ENCODE measurements around the gene DUS2. TPM values are rescaled to one million over a fixed set of nuclear protein-coding genes. Genes with fewer than 3 reads are reported as not detected.

DUS2 gene
- total RNA-seq, 1 donor from 2014 or later = 7.0 TPM

GRCh38 chr16:68033101-68033500 is 10.0 kb downstream of the DUS2 start:
- intact Hi-C loops (cut with DNase I) = no loop called here
- ATAC-seq (no peak), DNase-seq (ENCODE audit: missing footprints) (no peak)

- no peak for ATAC-seq
- intact Hi-C loops (cut with DNase I) = no loop called here
- no peak for DNase-seq (ENCODE audit: missing footprints)
Observed at GRCh38 chr16:68035227-68035626, 12.1 kb downstream of the DUS2 start.

GRCh38 chr16:68037841-68038597 is 14.9 kb downstream of the DUS2 start:
- intact Hi-C loops (cut with DNase I) = no loop called here
- DNase-seq (ENCODE audit: missing footprints) = no peak

GRCh38 chr16:68040506-68041288 is 17.6 kb downstream of the DUS2 start:
- DNase-seq (ENCODE audit: missing footprints) (peak; percentile 93), ATAC-seq (peak; percentile 91)
- intact Hi-C loops (cut with DNase I) = loop anchor here (1.0 to 2.0 kb wide), 5 partner anchors 14 to 368 kb away; no protein-coding TSS in a partner anchor

More at GRCh38 chr16:68037841-68038597, 14.9 kb downstream of the DUS2 start:
- ATAC-seq = no peak

- ATAC-seq = no peak
- intact Hi-C loops (cut with DNase I) = loop anchor here (1.0 to 2.0 kb wide), 4 partner anchors 15 to 369 kb away; no protein-coding TSS in a partner anchor
- DNase-seq (ENCODE audit: missing footprints) = no peak
Observed at GRCh38 chr16:68041783-68042182, 18.7 kb downstream of the DUS2 start.

GRCh38 chr16:68046106-68046505 is 23.0 kb downstream of the DUS2 start:
- no peak for DNase-seq (ENCODE audit: missing footprints)
- intact Hi-C loops (cut with DNase I) = no loop called here

GRCh38 chr16:68047987-68048386 is 24.9 kb downstream of the DUS2 start:
- no peak for ATAC-seq
- intact Hi-C loops (cut with DNase I) = no loop called here
- no peak for DNase-seq (ENCODE audit: missing footprints)

More at GRCh38 chr16:68046106-68046505, 23.0 kb downstream of the DUS2 start:
- ATAC-seq = no peak

- DNase-seq (ENCODE audit: missing footprints) (no peak), ATAC-seq (no peak)
- intact Hi-C loops (cut with DNase I) = no loop called here
Observed at GRCh38 chr16:68049449-68049848, 26.4 kb downstream of the DUS2 start.

GRCh38 chr16:68055395-68055794 is 32.3 kb downstream of the DUS2 start:
- ATAC-seq (no peak), DNase-seq (ENCODE audit: missing footprints) (no peak)
- intact Hi-C loops (cut with DNase I) = no loop called here

- no peak for DNase-seq (ENCODE audit: missing footprints)
- intact Hi-C loops (cut with DNase I) = no loop called here
- ATAC-seq = no peak
Observed at GRCh38 chr16:68059804-68060203, 36.7 kb downstream of the DUS2 start.

GRCh38 chr16:68061396-68061795 is 38.3 kb downstream of the DUS2 start:
- DNase-seq (ENCODE audit: missing footprints) (no peak), ATAC-seq (no peak)
- intact Hi-C loops (cut with DNase I) = no loop called here

GRCh38 chr16:68062910-68063393 is 39.9 kb downstream of the DUS2 start:
- DNase-seq (ENCODE audit: missing footprints) = no peak
- intact Hi-C loops (cut with DNase I) = no loop called here
- ATAC-seq = no peak

- intact Hi-C loops (cut with DNase I) = no loop called here
- peak; percentile 84 for DNase-seq (ENCODE audit: missing footprints)
- peak; percentile 62 for ATAC-seq
Observed at GRCh38 chr16:68064791-68065365, 41.8 kb downstream of the DUS2 start.

GRCh38 chr16:68065716-68066305 is 42.7 kb downstream of the DUS2 start:
- DNase-seq (ENCODE audit: missing footprints) (no peak), ATAC-seq (no peak)
- intact Hi-C loops (cut with DNase I) = no loop called here

GRCh38 chr16:68066763-68067162 is 43.7 kb downstream of the DUS2 start:
- DNase-seq (ENCODE audit: missing footprints) (no peak), ATAC-seq (no peak)
- intact Hi-C loops (cut with DNase I) = no loop called here

GRCh38 chr16:68068926-68069325 is 45.8 kb downstream of the DUS2 start:
- DNase-seq (ENCODE audit: missing footprints) (no peak), ATAC-seq (no peak)
- intact Hi-C loops (cut with DNase I) = no loop called here

GRCh38 chr16:68069511-68070248 is 46.6 kb downstream of the DUS2 start:
- intact Hi-C loops (cut with DNase I) = no loop called here
- DNase-seq (ENCODE audit: missing footprints) (no peak), ATAC-seq (peak; percentile 78)

- intact Hi-C loops (cut with DNase I) = no loop called here
- ATAC-seq (no peak), DNase-seq (ENCODE audit: missing footprints) (no peak)
Observed at GRCh38 chr16:68070249-68070730, 47.2 kb downstream of the DUS2 start.
